GM23248 (cell line): ENCODE measurements around the gene LEUTX.

Experiments
- EZH2 ChIP-seq: fragments of 200-600 bp; sonication (generic); IDR thresholded peaks from 2 replicates; pipeline ENCODE4 v1.6.1; 2018; ENCODE audit warnings: antibody characterized with exemption, mild to moderate bottlenecking; ENCODE audit not compliant: insufficient read depth, poor library complexity, severe bottlenecking
- EZH2phosphoT487 ChIP-seq: fragments of 200-600 bp; sonication (generic); IDR thresholded peaks from 2 replicates; pipeline ENCODE4 v1.6.1; 2018; ENCODE audit warnings: antibody characterized with exemption, moderate library complexity, mild to moderate bottlenecking, low read depth; ENCODE audit not compliant: insufficient read depth

DNA sequence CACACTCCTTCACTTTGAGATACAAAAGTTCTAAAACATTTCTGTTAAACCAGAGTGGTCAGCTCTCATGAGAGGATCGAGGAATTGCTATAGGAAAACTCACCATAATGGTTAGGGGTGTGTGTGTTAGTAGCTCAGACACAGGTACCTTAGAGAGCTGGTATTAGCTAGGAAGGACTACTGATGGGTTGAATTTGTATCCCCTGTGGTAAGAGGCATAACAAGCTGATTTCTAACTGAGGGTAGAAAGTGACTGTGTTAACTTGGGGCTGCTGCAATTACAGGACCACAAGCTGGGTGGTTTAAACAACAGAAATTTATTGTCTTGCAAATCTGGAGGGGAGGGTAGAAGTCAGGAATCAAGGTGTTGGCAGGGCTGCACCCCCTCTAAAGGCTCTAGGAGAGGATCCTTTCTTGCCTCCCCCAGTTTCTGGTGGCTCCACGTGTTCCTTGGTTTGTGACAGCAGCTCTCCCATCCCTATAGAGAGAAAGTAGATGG, 17.4 kb downstream of the LEUTX start:
- TF ChIP-seq EZH2, result no peak
- no peak for TF ChIP-seq EZH2phosphoT487
